ENCODE measurements around the gene KLKB1. TPM values are rescaled to one million over a fixed set of nuclear protein-coding genes. Genes with fewer than 3 reads are reported as not detected.

Gene KLKB1
- total and polyA plus RNA-seq, 7 donors: 0.36 to 3.9 (median 0.66) TPM

DNA sequence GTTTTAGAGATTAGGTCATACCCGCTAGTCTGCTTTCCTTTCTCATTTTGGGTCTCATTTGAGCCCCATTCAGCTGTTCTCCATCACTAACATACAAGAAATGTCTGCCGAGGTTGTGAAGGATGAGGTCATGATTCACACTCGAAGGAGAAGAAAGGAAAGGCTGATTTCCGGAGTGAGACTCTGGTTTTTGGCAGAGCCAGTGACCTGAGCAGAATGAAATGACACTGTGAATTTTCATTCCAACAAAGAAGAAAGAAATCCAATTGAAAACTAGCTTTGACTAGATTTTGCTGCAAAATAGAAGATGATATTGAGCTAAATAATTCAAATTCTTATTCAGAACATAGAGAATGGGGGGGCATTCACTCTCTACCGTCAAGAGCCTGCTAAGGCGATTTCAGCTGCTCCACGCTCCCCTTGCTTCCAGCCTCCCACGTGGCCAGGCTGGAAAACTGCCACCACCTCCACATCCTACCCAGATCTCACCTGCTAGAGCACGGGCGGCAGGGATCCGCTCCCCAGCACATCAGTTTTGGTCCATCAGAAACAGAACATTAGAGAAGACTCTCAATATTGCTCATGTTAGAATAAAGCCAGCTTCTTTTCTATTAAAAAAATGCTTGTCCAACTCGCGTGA, 77.7 kb downstream of the KLKB1 start:
- H3K4me3 ChIP-seq: no peak overlapping the region
- TF ChIP-seq CTCF (IDR thresholded peaks at IDR 0.05) (no peak), POLR2A (IDR thresholded peaks at IDR 0.05) (no peak), POLR2AphosphoS5 (IDR thresholded peaks at IDR 0.05) (no peak), EP300 (IDR thresholded peaks at IDR 0.05) (no peak)
- H3K27ac ChIP-seq: no peak overlapping the region
- H3K4me1 ChIP-seq: peaks cover 0 to 20% (median 11%) of the 10 kb centered on the region in 4 donors
- intact Hi-C loops (cut with DNase I): no loop called here
- no peaks in the 10 kb centered on the region for H3K9me3 ChIP-seq
- no peaks in the 10 kb centered on the region for H3K36me3 ChIP-seq
- no peaks in the 10 kb centered on the region for H3K27me3 ChIP-seq
- no peak for DNase-seq
- 73 to 90% methylated on average over 13 of the region's 13 CpGs for WGBS, 2 donors

DNA sequence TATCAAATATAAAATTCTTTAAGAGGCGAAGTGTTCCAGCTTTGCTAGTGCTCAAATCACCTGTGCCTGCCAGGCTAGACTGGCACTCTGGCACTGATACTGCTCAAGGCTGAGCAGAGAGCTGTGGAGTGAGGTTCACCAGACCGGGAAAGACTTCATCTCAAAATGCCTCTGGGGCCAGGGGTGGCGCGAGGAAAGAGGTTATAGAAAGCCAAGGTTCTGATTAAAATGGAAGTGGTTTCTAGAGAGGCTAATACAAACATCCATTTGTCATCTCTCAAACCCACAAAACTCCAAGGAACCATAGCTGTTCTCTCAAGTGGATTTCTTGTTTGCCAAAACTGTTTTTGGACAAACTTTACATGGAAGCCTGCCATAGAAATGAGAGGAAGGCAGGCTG, 80.2 kb downstream of the KLKB1 start:
- Histone ChIP-seq H3K27ac (no peak overlapping the region), H3K36me3 (no peaks in the 10 kb centered on the region), H3K27me3 (no peaks in the 10 kb centered on the region), H3K4me1 (peaks cover 0 to 20% (median 11%) of the 10 kb centered on the region in 4 donors), H3K9me3 (no peaks in the 10 kb centered on the region), H3K4me3 (no peak overlapping the region)
- WGBS, 2 donors: 71 to 91% methylated on average over 4 of the region's 4 CpGs
- DNase-seq: no peak
- intact Hi-C loops (cut with DNase I): no loop called here
- TF ChIP-seq CTCF (IDR thresholded peaks at IDR 0.05) (no peak), POLR2A (IDR thresholded peaks at IDR 0.05) (no peak), EP300 (IDR thresholded peaks at IDR 0.05) (no peak), POLR2AphosphoS5 (IDR thresholded peaks at IDR 0.05) (no peak)

- Histone ChIP-seq H3K4me3 (no peak overlapping the region), H3K9me3 (no peaks in the 10 kb centered on the region), H3K4me1 (peaks cover 0 to 20% (median 11%) of the 10 kb centered on the region in 4 donors), H3K36me3 (no peaks in the 10 kb centered on the region), H3K27ac (no peak overlapping the region), H3K27me3 (no peaks in the 10 kb centered on the region)
- intact Hi-C loops (cut with DNase I): no loop called here
- WGBS, 2 donors: 77 to 84% methylated on average over 3 of the region's 3 CpGs
- DNase-seq: no peak
- TF ChIP-seq EP300 (IDR thresholded peaks at IDR 0.05) (no peak), POLR2A (IDR thresholded peaks at IDR 0.05) (no peak), POLR2AphosphoS5 (IDR thresholded peaks at IDR 0.05) (no peak), CTCF (IDR thresholded peaks at IDR 0.05) (no peak)
Observed at GRCh38 chr4:186307916-186308315, 80.6 kb downstream of the KLKB1 start.

Other genes starting within 250 kb of the KLKB1 start
- 1 to 10 TPM; 3.0 to 8.2 (median 5.0) TPM for gene TLR3, start 158.4 kb upstream of the KLKB1 start, total RNA-seq
- 1 to 10 TPM; 1.8 to 5.2 (median 2.4) TPM for gene TLR3, start 158.4 kb upstream of the KLKB1 start, polyA plus RNA-seq
- gene FAM149A, start 122.8 kb upstream of the KLKB1 start, total RNA-seq: 10 to 100 TPM; 14.6 to 26.0 (median 21.0) TPM
- gene FAM149A, start 122.8 kb upstream of the KLKB1 start, polyA plus RNA-seq: 1 to 10 TPM; 2.8 to 8.4 (median 4.6) TPM
- gene CYP4V2, start 35.9 kb upstream of the KLKB1 start, total RNA-seq: 10 to 100 TPM; 30.0 to 75.3 (median 34.7) TPM
- 10 to 100 TPM in 1 of 3 donors, 1 to 10 TPM in 2; 7.2 to 20.9 (median 8.4) TPM for gene CYP4V2, start 35.9 kb upstream of the KLKB1 start, polyA plus RNA-seq
- under 1 TPM in 1 of 4 donors, not detected in 3; 0.14 TPM for gene F11, start 38.7 kb downstream of the KLKB1 start, total RNA-seq
- gene F11, start 38.7 kb downstream of the KLKB1 start, polyA plus RNA-seq: under 1 TPM in 1 of 3 donors, not detected in 2; 0.54 TPM